ENCODE data around the gene CASZ1.

GRCh38 chr1:10678402-10678801 is 118.0 kb downstream of the CASZ1 start:
- TF ChIP-seq POLR2A (IDR thresholded peaks at IDR 0.05) (no peak), CTCF (IDR thresholded peaks at IDR 0.05) (no peak), POLR2AphosphoS5 (IDR thresholded peaks at IDR 0.05) (no peak)
